IMR-90 (cell line): ENCODE measurements around the gene TMPRSS11B. TPM values are rescaled to one million over a fixed set of nuclear protein-coding genes. Genes with fewer than 3 reads are reported as not detected.

Experiments used
- ATAC-seq: fragments of 200-7000 bp; cut with Tn5 transposase; 2 replicates; pipeline ENCODE4 v1.9.1; 2020; ENCODE audit warnings: low read depth, mild to moderate bottlenecking, moderate library complexity
- BruUV-seq: library from RNA; stranded (reverse); fragments of 400-500 nt; replicated peaks from 2 replicates; lab custom pipeline; 2021; lab: Mats Ljungman, UMichigan
- CTCF ChIA-PET: fragments of 300-600 bp; formaldehyde crosslinking; extraction: SDS; loops from one replicate; lab custom pipeline; 2021; ENCODE audit warnings: antibody characterized with exemption; lab: Yijun Ruan, JAX
- POLR2A ChIA-PET: fragments of 300-600 bp; sonication (Branson Sonifier 250); formaldehyde crosslinking; loops from one replicate; lab custom pipeline; 2022; ENCODE audit warnings: antibody characterized with exemption; ENCODE audit not compliant: unreplicated experiment; lab: Charles Lee
- DNase-seq: peaks from one replicate; pipeline ENCODE4 v3.0.0; 2013
- H2AFZ ChIP-seq: replicated peaks from 2 replicates; pipeline ENCODE3; 2013; ENCODE audit warnings: low read length, mild to moderate bottlenecking; ENCODE audit not compliant: poor library complexity
- H2AK5ac ChIP-seq: 2 replicates; pipeline ENCODE4 v1.6.1; 2013; ENCODE audit warnings: low read depth, low read length, inconsistent platforms
- H2AK9ac ChIP-seq: replicated peaks from 2 replicates; pipeline ENCODE3; 2013; ENCODE audit warnings: mild to moderate bottlenecking, low read depth, low read length, moderate library complexity; ENCODE audit not compliant: poor library complexity
- H2BK120ac ChIP-seq: 2 replicates; pipeline ENCODE4 v1.6.1; 2013; ENCODE audit warnings: low read depth, low read length, inconsistent platforms
- H2BK15ac ChIP-seq: 3 replicates; pipeline ENCODE4 v1.6.1; 2013; ENCODE audit warnings: low read depth, low read length, inconsistent platforms
- H2BK20ac ChIP-seq: 2 replicates; pipeline ENCODE4 v1.6.1; 2013; ENCODE audit warnings: low read depth, mild to moderate bottlenecking, inconsistent platforms, low read length, moderate library complexity
- H2BK5ac ChIP-seq: 2 replicates; pipeline ENCODE4 v1.6.1; 2013; ENCODE audit warnings: mild to moderate bottlenecking, low read depth, low read length, inconsistent platforms; ENCODE audit not compliant: poor library complexity, severe bottlenecking
- H3K14ac ChIP-seq: replicated peaks from 2 replicates; pipeline ENCODE4 v1.6.1; 2013; ENCODE audit warnings: low read depth, low read length, inconsistent platforms
- H3K18ac ChIP-seq: 2 replicates; pipeline ENCODE4 v1.6.1; 2013; ENCODE audit warnings: low read depth, low read length, control low read depth
- H3K23ac ChIP-seq: 2 replicates; pipeline ENCODE4 v1.6.1; 2013; ENCODE audit warnings: low read depth, low read length, inconsistent platforms
- H3K27ac ChIP-seq: 2 replicates; pipeline ENCODE4 v1.5.1; 2013; ENCODE audit warnings: mild to moderate bottlenecking, control low read depth, low read length; ENCODE audit not compliant: insufficient read depth
- H3K27me3 ChIP-seq: 2 replicates; pipeline ENCODE4 v1.6.1; 2013; ENCODE audit warnings: low read length; ENCODE audit not compliant: control insufficient read depth, insufficient read depth
- H3K36me3 ChIP-seq: 2 replicates; pipeline ENCODE4 v1.6.1; 2013; ENCODE audit warnings: low read length, mixed read lengths; ENCODE audit not compliant: control insufficient read depth, insufficient read depth
- H3K4ac ChIP-seq: 2 replicates; pipeline ENCODE4 v1.6.1; 2013; ENCODE audit warnings: low read depth, low read length, inconsistent platforms
- H3K4me1 ChIP-seq: 2 replicates; pipeline ENCODE4 v1.6.1; 2013; ENCODE audit warnings: low read length, mixed read lengths; ENCODE audit not compliant: control insufficient read depth, insufficient read depth
- H3K4me2 ChIP-seq: 2 replicates; pipeline ENCODE4 v1.6.1; 2013; ENCODE audit warnings: low read depth, mild to moderate bottlenecking, control low read depth, low read length, moderate library complexity
- H3K4me3 ChIP-seq: 2 replicates; pipeline ENCODE4 v1.5.1; 2013; ENCODE audit warnings: low read depth, mild to moderate bottlenecking, control low read depth, low read length, moderate library complexity; ENCODE audit not compliant: insufficient read depth
- H3K56ac ChIP-seq: 2 replicates; pipeline ENCODE4 v1.6.1; 2013; ENCODE audit warnings: low read length, inconsistent platforms; ENCODE audit not compliant: insufficient read depth; ENCODE audit errors: extremely low read depth
- H3K79me1 ChIP-seq, 2 experiments: 2 replicates each; pipeline ENCODE4 v1.6.1; 2013; ENCODE audit warnings: low read length in 2 of 2, inconsistent platforms in 1 of 2, low read depth in 1 of 2
- H3K9ac ChIP-seq: 2 replicates; pipeline ENCODE4 v1.6.1; 2013; ENCODE audit warnings: low read depth, low read length, control low read depth
- H3K9me1 ChIP-seq: 2 replicates; pipeline ENCODE4 v1.6.1; 2013; ENCODE audit warnings: low read length, inconsistent platforms; ENCODE audit not compliant: insufficient read depth
- H3K9me3 ChIP-seq: 2 replicates; pipeline ENCODE4 v1.6.1; 2013; ENCODE audit warnings: low read length; ENCODE audit not compliant: control insufficient read depth, insufficient read depth
- H4K20me1 ChIP-seq: 2 replicates; pipeline ENCODE4 v1.6.1; 2013; ENCODE audit warnings: low read length, inconsistent platforms; ENCODE audit not compliant: insufficient read depth
- H4K5ac ChIP-seq: 2 replicates; pipeline ENCODE4 v1.6.1; 2013; ENCODE audit warnings: mild to moderate bottlenecking, low read depth, low read length, control low read depth
- H4K8ac ChIP-seq, 2 experiments: 2 replicates each; pipeline ENCODE4 v1.6.1; 2013; ENCODE audit warnings: low read depth in 2 of 2, low read length in 2 of 2, control low read depth in 1 of 2, inconsistent platforms in 1 of 2
- H4K91ac ChIP-seq: 2 replicates; pipeline ENCODE4 v1.6.1; 2013; ENCODE audit warnings: low read depth, low read length, inconsistent platforms; ENCODE audit not compliant: insufficient read depth
- BHLHE40 ChIP-seq: fragments of 150-350 bp; IDR thresholded peaks from 2 replicates; pipeline ENCODE4 v1.6.1; 2016; ENCODE audit warnings: mild to moderate bottlenecking, low read depth, low read length
- CEBPB ChIP-seq: IDR thresholded peaks from 2 replicates; pipeline ENCODE4 v1.6.1; 2012; ENCODE audit warnings: low read depth, low read length, improper control_type of control experiment
- CHD1 ChIP-seq: IDR thresholded peaks from 2 replicates; pipeline ENCODE4 v1.6.1; 2012; ENCODE audit warnings: low read depth, low read length, improper control_type of control experiment
- FOS ChIP-seq: fragments of 150-350 bp; IDR thresholded peaks from 2 replicates; pipeline ENCODE4 v1.6.1; 2016; ENCODE audit warnings: low read depth, low read length
- MAFK ChIP-seq: IDR thresholded peaks from 2 replicates; pipeline ENCODE4 v1.6.1; 2012; ENCODE audit warnings: low read depth, low read length, improper control_type of control experiment
- MAZ ChIP-seq: IDR thresholded peaks from 2 replicates; pipeline ENCODE4 v1.6.1; 2012; ENCODE audit warnings: low read depth, mild to moderate bottlenecking, low read length, improper control_type of control experiment, moderate library complexity, borderline replicate concordance
- MXI1 ChIP-seq: IDR thresholded peaks from 2 replicates; pipeline ENCODE4 v1.6.1; 2012; ENCODE audit warnings: low read depth, mild to moderate bottlenecking, low read length, moderate library complexity, borderline replicate concordance
- NFE2L2 ChIP-seq: fragments of 150-350 bp; IDR thresholded peaks from 2 replicates; pipeline ENCODE4 v1.6.1; 2016; ENCODE audit warnings: low read depth, mild to moderate bottlenecking, low read length
- POLR2A ChIP-seq: IDR thresholded peaks from 2 replicates; pipeline ENCODE4 v1.6.1; 2012; ENCODE audit warnings: mild to moderate bottlenecking, low read depth, low read length
- RAD21 ChIP-seq: IDR thresholded peaks from 2 replicates; pipeline ENCODE4 v1.6.1; 2012; ENCODE audit warnings: low read length, improper control_type of control experiment
- RCOR1 ChIP-seq: IDR thresholded peaks from 2 replicates; pipeline ENCODE4 v1.6.1; 2012; ENCODE audit warnings: mild to moderate bottlenecking, low read length, improper control_type of control experiment; ENCODE audit not compliant: insufficient replicate concordance
- RFX5 ChIP-seq: IDR thresholded peaks from 2 replicates; pipeline ENCODE4 v1.8.0; 2012; ENCODE audit warnings: low read depth, mild to moderate bottlenecking, low read length, moderate library complexity
- SMC3 ChIP-seq: fragments of 150-350 bp; IDR thresholded peaks from 2 replicates; pipeline ENCODE4 v1.6.1; 2016; ENCODE audit warnings: low read depth, mild to moderate bottlenecking, antibody characterized with exemption, low read length, moderate library complexity
- WGBS, 2 experiments: methylation state at CpG; one replicate each; pipeline versions ENCODE4 v1.1.5 to v1.1.7; 2013; ENCODE audit warnings: missing lambda C conversion rate in 2 of 2; ENCODE audit not compliant: insufficient read length in 1 of 2; ENCODE audit errors: extremely low coverage in 2 of 2; 5-methylcytosine and 5-hydroxymethylcytosine counted together
- dilution Hi-C: fragments of 300-500 bp; cut with HindIII; formaldehyde crosslinking; loops from one replicate; pipeline ENCODE4 v1.14.3; 2018; ENCODE audit warnings: low sequenced_read_pairs; ENCODE audit not compliant: unreplicated experiment
- in situ Hi-C: fragments of 300-500 bp; cut with MboI; formaldehyde crosslinking; loops from 3 replicates; pipeline ENCODE4 v1.14.3; 2019; ENCODE audit warnings: low sequenced_read_pairs, inconsistent platforms, mixed read lengths
- intact Hi-C: fragments of 100-400 bp; cut with micrococcal nuclease; formaldehyde crosslinking; loops from 2 replicates; pipeline ENCODE4 v1.10.0; 2022
- polyA plus RNA-seq, 3 experiments: library from polyadenylated mRNA; depleted of rRNA; stranded (reverse); fragments of >200 nt; gene quantifications; 2 replicates each; pipeline ENCODE4 v1.2.3, GENCODE V29; 2012; ENCODE audit warnings: low replicate concordance in 1 of 3
- total RNA-seq: library from RNA; depleted of rRNA; stranded (reverse); fragments of >200 nt; gene quantifications from 2 replicates; pipeline ENCODE4 v1.2.3, GENCODE V29; 2012
- TF ChIP-seq, protein P1 (sequence below): fragments of 150-350 bp; IDR thresholded peaks from 2 replicates; pipeline ENCODE4 v1.6.1; 2017; ENCODE audit warnings: mild to moderate bottlenecking, antibody characterized with exemption, low read length, low read depth
- TF ChIP-seq, protein P2 (sequence below): fragments of 150-350 bp; IDR thresholded peaks from 2 replicates; pipeline ENCODE4 v1.6.1; 2016; ENCODE audit warnings: low read depth, mild to moderate bottlenecking, low read length, moderate library complexity, borderline replicate concordance
- TF ChIP-seq, protein P3 (sequence below): conservative IDR thresholded peaks from 2 replicates; pipeline ENCODE4 v1.5.1; 2012; ENCODE audit warnings: mild to moderate bottlenecking, low read depth, low read length, improper control_type of control experiment

The TMPRSS11B gene
- total and polyA plus RNA-seq, 2 of the 4 experiments (the other 2 are of a cell fraction), result not detected

DNA sequence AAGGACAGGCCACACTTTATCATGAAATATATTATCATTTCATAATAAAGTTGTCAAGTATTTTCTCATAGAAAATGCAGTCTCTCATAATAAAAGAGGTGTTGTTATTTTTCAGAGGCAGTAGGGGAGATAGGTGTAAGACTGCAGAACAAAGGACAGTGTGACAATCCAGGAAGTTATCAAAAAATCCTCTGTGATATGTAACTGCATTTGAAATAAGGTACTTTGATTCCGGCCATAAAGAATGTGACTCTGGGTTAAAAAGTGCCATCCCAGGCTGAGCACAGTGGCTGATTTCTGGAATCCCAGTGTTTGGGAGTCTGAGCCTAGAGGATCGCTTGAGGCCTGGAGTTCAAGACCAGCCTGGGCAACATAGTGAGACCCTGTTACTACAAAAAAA, 37.6 kb upstream of the TMPRSS11B start:
- ChIA-PET CTCF (no interaction called here), POLR2A (no interaction called here)
- no peaks in the 10 kb centered on the region for H3K27me3 ChIP-seq
- no peak overlapping the region for H3K18ac ChIP-seq
- no peak overlapping the region for H4K91ac ChIP-seq
- no peak overlapping the region for H3K4ac ChIP-seq
- no peak overlapping the region for H2AK9ac ChIP-seq
- no peak overlapping the region for H3K56ac ChIP-seq
- no peak overlapping the region for H4K5ac ChIP-seq
- dilution Hi-C loops, result no loop called here
- H2BK20ac ChIP-seq, result no peak overlapping the region
- no peaks in the 10 kb centered on the region for H3K9me3 ChIP-seq
- H3K4me3 ChIP-seq, result no peak overlapping the region
- no peak overlapping the region for H3K23ac ChIP-seq
- BruUV-seq, result no TSS peak
- no peaks in the 10 kb centered on the region for H3K4me1 ChIP-seq
- H4K8ac ChIP-seq, result no peak overlapping the region
- H3K9ac ChIP-seq, result no peak overlapping the region
- H3K79me1 ChIP-seq, result no peaks in the 10 kb centered on the region
- H2BK5ac ChIP-seq, result no peak overlapping the region
- no peak overlapping the region for H3K14ac ChIP-seq
- intact Hi-C loops, result no loop called here
- no peak overlapping the region for H3K4me2 ChIP-seq
- H4K20me1 ChIP-seq, result no peaks in the 10 kb centered on the region
- H2BK120ac ChIP-seq, result no peak overlapping the region
- H2BK15ac ChIP-seq, result no peak overlapping the region
- 80% methylated on average over 1 of the region's 2 CpGs; no CpG with 5 or more reads in 1 of the 2 experiments for WGBS, 2 experiments
- DNase-seq, result no peak
- in situ Hi-C loops, result loop anchor here (25.0 kb wide), 1 partner anchor 1329 kb away; no protein-coding TSS in a partner anchor
- H2AFZ ChIP-seq, result no peak overlapping the region
- TF ChIP-seq CHD1 (no peak), RCOR1 (no peak), POLR2A (no peak), RFX5 (no peak), MXI1 (no peak), BHLHE40 (no peak), NFE2L2 (no peak), CEBPB (no peak), SMC3 (no peak), MAZ (no peak), FOS (no peak), RAD21 (no peak), MAFK (no peak)
- TF ChIP-seq, protein P1, sequence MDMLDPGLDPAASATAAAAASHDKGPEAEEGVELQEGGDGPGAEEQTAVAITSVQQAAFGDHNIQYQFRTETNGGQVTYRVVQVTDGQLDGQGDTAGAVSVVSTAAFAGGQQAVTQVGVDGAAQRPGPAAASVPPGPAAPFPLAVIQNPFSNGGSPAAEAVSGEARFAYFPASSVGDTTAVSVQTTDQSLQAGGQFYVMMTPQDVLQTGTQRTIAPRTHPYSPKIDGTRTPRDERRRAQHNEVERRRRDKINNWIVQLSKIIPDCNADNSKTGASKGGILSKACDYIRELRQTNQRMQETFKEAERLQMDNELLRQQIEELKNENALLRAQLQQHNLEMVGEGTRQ, result no peak
- TF ChIP-seq, protein P2, sequence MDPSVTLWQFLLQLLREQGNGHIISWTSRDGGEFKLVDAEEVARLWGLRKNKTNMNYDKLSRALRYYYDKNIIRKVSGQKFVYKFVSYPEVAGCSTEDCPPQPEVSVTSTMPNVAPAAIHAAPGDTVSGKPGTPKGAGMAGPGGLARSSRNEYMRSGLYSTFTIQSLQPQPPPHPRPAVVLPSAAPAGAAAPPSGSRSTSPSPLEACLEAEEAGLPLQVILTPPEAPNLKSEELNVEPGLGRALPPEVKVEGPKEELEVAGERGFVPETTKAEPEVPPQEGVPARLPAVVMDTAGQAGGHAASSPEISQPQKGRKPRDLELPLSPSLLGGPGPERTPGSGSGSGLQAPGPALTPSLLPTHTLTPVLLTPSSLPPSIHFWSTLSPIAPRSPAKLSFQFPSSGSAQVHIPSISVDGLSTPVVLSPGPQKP, result no peak
- TF ChIP-seq, protein P3, sequence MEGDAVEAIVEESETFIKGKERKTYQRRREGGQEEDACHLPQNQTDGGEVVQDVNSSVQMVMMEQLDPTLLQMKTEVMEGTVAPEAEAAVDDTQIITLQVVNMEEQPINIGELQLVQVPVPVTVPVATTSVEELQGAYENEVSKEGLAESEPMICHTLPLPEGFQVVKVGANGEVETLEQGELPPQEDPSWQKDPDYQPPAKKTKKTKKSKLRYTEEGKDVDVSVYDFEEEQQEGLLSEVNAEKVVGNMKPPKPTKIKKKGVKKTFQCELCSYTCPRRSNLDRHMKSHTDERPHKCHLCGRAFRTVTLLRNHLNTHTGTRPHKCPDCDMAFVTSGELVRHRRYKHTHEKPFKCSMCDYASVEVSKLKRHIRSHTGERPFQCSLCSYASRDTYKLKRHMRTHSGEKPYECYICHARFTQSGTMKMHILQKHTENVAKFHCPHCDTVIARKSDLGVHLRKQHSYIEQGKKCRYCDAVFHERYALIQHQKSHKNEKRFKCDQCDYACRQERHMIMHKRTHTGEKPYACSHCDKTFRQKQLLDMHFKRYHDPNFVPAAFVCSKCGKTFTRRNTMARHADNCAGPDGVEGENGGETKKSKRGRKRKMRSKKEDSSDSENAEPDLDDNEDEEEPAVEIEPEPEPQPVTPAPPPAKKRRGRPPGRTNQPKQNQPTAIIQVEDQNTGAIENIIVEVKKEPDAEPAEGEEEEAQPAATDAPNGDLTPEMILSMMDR, result no peak
- H3K36me3 ChIP-seq, result no peaks in the 10 kb centered on the region
- no peak for ATAC-seq
- H2AK5ac ChIP-seq, result no peak overlapping the region
- no peaks in the 10 kb centered on the region for H3K9me1 ChIP-seq
- no peak overlapping the region for H3K27ac ChIP-seq
